ENCODE measurements around the gene RAB31. TPM values are rescaled to one million over a fixed set of nuclear protein-coding genes. Genes with fewer than 3 reads are reported as not detected.

The RAB31 gene
- total RNA-seq, 1 donor from 2014 or later = 36.0 TPM

DNA sequence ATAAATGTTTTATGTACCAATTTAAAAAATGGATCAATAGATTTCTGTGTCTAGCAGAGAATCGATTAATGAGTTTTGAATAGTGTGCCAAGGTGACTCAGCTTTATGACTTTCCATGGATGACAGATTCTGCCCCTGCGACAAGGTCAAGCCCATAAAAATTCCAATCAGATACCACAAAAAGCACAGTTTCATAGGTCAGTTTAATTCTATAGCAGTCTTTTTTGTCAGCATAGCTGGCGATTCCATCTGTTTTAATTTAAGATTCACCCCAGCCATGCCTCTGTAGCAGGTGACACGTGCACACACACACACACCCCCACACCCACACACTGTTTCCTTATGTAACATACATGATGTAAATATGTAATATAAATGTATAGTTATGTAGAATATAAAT is 28.9 kb downstream of the RAB31 start:
- TF ChIP-seq, protein P1, sequence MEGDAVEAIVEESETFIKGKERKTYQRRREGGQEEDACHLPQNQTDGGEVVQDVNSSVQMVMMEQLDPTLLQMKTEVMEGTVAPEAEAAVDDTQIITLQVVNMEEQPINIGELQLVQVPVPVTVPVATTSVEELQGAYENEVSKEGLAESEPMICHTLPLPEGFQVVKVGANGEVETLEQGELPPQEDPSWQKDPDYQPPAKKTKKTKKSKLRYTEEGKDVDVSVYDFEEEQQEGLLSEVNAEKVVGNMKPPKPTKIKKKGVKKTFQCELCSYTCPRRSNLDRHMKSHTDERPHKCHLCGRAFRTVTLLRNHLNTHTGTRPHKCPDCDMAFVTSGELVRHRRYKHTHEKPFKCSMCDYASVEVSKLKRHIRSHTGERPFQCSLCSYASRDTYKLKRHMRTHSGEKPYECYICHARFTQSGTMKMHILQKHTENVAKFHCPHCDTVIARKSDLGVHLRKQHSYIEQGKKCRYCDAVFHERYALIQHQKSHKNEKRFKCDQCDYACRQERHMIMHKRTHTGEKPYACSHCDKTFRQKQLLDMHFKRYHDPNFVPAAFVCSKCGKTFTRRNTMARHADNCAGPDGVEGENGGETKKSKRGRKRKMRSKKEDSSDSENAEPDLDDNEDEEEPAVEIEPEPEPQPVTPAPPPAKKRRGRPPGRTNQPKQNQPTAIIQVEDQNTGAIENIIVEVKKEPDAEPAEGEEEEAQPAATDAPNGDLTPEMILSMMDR (IDR thresholded peaks at IDR 0.05) = no peak
- ATAC-seq (ENCODE audit: low read depth) (no peak), DNase-seq (no peak)
- Mint-ChIP-seq H3K4me1 (peaks cover 18% of the 10 kb centered on the region), H3K9me3 (no peaks in the 10 kb centered on the region), H3K27ac (no peak overlapping the region), H3K4me3 (no peak overlapping the region), H3K27me3 (no peaks in the 10 kb centered on the region), H3K36me3 (ENCODE audit: low read depth) (peaks cover 24% of the 10 kb centered on the region)
- intact Hi-C loops (cut with micrococcal nuclease) = no loop called here
- CTCF ChIA-PET = no interaction called here
- POLR2A ChIA-PET = no interaction called here

DNA sequence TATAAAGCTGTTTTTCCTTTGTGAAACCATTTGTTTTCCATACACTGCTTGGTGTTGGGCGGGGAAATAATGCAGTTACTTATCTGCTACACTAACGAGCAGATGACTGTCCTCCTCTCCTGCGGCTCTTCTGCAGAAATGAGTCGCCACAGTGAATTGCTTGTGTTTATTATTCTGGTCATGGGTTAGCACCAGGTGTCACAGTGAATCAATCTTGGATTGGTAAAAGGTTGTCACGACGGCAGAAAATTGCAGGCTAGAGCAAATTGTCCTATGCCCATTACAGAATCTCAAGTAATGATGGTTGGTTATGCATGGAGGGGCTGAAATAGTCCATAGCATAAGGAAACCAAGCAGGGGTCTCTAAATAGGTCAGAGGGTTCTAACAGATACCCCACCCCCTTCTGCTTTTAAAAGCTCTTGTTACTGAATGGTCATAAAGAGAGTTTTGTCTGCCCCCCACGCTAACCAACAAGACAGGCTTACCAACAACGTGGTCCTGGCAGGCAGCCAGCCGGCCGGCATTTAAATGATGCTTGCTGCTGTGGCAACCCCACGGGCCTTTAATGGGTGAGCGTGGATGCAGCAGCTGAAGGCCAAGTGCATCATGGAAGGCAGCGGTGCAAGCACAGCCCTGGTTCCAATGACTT is 29.5 kb downstream of the RAB31 start:
- intact Hi-C loops (cut with micrococcal nuclease) = no loop called here
- no peak for ATAC-seq (ENCODE audit: low read depth)
- Mint-ChIP-seq H3K9me3 (no peaks in the 10 kb centered on the region), H3K4me3 (no peak overlapping the region), H3K4me1 (peaks cover 24% of the 10 kb centered on the region), H3K27ac (no peak overlapping the region), H3K36me3 (ENCODE audit: low read depth) (peaks cover 20% of the 10 kb centered on the region), H3K27me3 (no peaks in the 10 kb centered on the region)
- TF ChIP-seq, protein P1 (IDR thresholded peaks at IDR 0.05) = no peak
- no peak for DNase-seq
- CTCF ChIA-PET = interaction anchor here (0.9 kb wide), 1 partner anchor 125 kb away, joined by 3 read pairs; no protein-coding TSS in a partner anchor
- POLR2A ChIA-PET = no interaction called here

DNA sequence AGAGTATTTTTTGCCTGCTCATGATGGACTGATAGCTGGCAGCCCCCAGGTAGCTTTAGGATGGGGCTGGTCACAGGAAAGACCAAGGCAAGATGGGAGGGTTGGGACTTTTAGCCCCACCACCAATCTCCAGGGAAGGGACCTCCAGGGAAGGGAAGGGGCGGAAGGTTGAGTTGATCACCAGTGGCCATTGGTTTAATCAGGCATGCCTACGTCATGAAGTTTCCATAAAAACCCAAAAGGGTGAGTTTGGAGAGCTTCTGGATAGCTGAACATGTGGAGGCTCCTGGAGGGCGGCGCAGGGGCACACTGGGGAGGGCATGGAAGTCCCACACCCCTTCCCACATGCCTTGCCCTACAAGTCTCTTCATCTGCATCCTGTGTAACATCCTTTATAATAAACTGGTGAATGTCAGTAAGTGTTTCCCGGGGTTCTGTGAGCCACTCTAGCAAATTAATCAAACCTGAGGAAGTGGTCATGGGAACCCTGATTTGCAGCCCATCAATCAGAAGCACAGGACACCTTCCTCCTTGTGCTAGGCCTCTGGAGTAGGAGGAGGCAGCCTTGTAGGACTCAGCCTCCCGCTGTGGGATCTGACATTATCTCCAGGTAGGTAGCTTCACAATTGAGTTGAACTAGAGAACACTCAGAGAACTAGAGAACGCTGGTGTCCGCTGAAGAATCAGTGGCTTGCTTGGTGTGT is 30.3 kb downstream of the RAB31 start:
- Mint-ChIP-seq H3K4me3 (no peak overlapping the region), H3K36me3 (ENCODE audit: low read depth) (peaks cover 17% of the 10 kb centered on the region), H3K27ac (no peak overlapping the region), H3K9me3 (no peaks in the 10 kb centered on the region), H3K27me3 (no peaks in the 10 kb centered on the region), H3K4me1 (peaks cover 26% of the 10 kb centered on the region)
- intact Hi-C loops (cut with micrococcal nuclease) = no loop called here
- POLR2A ChIA-PET = no interaction called here
- CTCF ChIA-PET = interaction anchor here (0.9 kb wide), 1 partner anchor 126 kb away, joined by 3 read pairs; no protein-coding TSS in a partner anchor
- DNase-seq = no peak
- ATAC-seq (ENCODE audit: low read depth) = no peak
- TF ChIP-seq, protein P1 (IDR thresholded peaks at IDR 0.05) = no peak

DNA sequence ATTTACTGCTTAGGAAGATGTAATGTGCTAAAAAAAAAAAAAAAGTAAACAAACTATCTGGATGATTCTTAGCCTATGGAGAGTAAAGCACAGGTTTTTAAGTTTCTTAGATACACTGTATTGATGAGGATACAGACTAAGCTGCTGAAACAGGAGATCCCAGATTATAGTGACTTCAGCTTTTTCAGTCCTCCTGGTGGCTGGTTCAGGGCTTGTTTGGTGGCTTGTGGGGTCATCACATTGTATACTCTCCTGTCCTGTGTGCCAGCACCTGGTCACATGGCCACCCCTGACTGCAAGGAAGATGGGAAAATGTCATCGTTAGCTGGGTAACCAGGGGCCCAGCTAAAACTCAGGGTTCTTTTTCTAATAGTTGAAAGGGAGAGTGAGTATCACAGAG is 31.4 kb downstream of the RAB31 start:
- no peaks in the 10 kb centered on the region for H3K9me3 Mint-ChIP-seq
- no peak overlapping the region for H3K27ac Mint-ChIP-seq
- intact Hi-C loops (cut with micrococcal nuclease) = no loop called here
- no peaks in the 10 kb centered on the region for H3K27me3 Mint-ChIP-seq
- no peak overlapping the region for H3K4me3 Mint-ChIP-seq
- DNase-seq (no peak), ATAC-seq (ENCODE audit: low read depth) (no peak)
- CTCF ChIA-PET = interaction anchor here (0.6 kb wide), 1 partner anchor 10 kb away, joined by 3 read pairs; no protein-coding TSS in a partner anchor
- TF ChIP-seq, protein P1 (IDR thresholded peaks at IDR 0.05) = no peak
- POLR2A ChIA-PET = no interaction called here
- peaks cover 14% of the 10 kb centered on the region for H3K36me3 Mint-ChIP-seq (ENCODE audit: low read depth)
- H3K4me1 Mint-ChIP-seq = peaks cover 19% of the 10 kb centered on the region

DNA sequence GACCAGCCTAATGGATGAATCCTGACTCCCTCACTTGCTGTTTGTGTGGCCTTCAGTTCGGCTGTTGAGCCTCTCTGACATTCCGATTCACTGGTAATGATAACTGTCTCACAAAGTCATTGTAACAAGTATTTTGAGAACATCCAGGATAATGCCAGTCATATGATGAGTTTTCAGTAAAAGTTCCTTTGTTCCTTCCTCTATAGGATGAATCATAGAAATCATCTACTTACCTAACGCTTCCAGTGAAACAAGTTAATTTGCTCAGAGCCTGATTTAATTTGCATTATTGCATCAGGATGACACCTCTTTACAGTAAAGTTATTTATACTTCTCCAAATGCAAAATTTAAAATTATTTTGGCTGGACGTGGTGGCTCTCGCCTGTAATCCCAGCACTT is 32.0 kb downstream of the RAB31 start:
- Mint-ChIP-seq H3K4me3 (no peak overlapping the region), H3K4me1 (peaks cover 17% of the 10 kb centered on the region), H3K36me3 (ENCODE audit: low read depth) (peaks cover 14% of the 10 kb centered on the region), H3K27ac (no peak overlapping the region), H3K9me3 (peaks cover 1% of the 10 kb centered on the region), H3K27me3 (no peaks in the 10 kb centered on the region)
- intact Hi-C loops (cut with micrococcal nuclease) = no loop called here
- POLR2A ChIA-PET = no interaction called here
- CTCF ChIA-PET = no interaction called here
- TF ChIP-seq, protein P1 (IDR thresholded peaks at IDR 0.05) = no peak
- DNase-seq (no peak), ATAC-seq (ENCODE audit: low read depth) (no peak)
